Right atrium auricular region (tissue), 2 donors: ENCODE results near the gene SFT2D1. TPM values are rescaled to one million over a fixed set of nuclear protein-coding genes. Genes with fewer than 3 reads are reported as not detected.

Source experiments
- DNase-seq: peaks from one replicate; pipeline ENCODE4 v3.0.0-alpha.2; 2019; ENCODE audit warnings: low spot score
- H3K27ac ChIP-seq, 2 donors: fragments of 200-600 bp; sonication (generic); 1 replicate in 1 of 2; 2 replicates in 1 of 2; pipeline ENCODE4 v1.5.1; 2016 to 2019
- H3K27me3 ChIP-seq, 2 donors: fragments of 200-600 bp; sonication (generic); one replicate each; pipeline versions ENCODE4 v1.5.1 to v1.6.0; 2017 to 2019
- H3K36me3 ChIP-seq: fragments of 200-600 bp; sonication (generic); one replicate; pipeline ENCODE4 v1.5.1; 2016
- H3K4me1 ChIP-seq, 2 donors: fragments of 200-600 bp; sonication (generic); one replicate each; pipeline versions ENCODE4 v1.5.1 to v1.6.0; 2017 to 2019
- H3K4me3 ChIP-seq, 2 donors: fragments of 200-600 bp; sonication (generic); 1 replicate in 1 of 2; 2 replicates in 1 of 2; pipeline ENCODE4 v1.5.1; 2017 to 2019; ENCODE audit warnings: mild to moderate bottlenecking in 1 of 2, moderate library complexity in 1 of 2
- H3K9me3 ChIP-seq, 2 donors: fragments of 200-600 bp; sonication (generic); one replicate each; pipeline ENCODE4 v1.5.1; 2019
- CTCF ChIP-seq, 2 donors: fragments of 200-600 bp; sonication (generic); IDR thresholded peaks; one replicate each; pipeline ENCODE4 v1.5.1; 2019; ENCODE audit warnings: antibody characterized with exemption in 2 of 2
- total RNA-seq, 2 donors: library from RNA; depleted of rRNA; stranded (reverse); fragments of >200 nt; gene quantifications; one replicate each; pipeline ENCODE4 v1.1.0, GENCODE V29; 2016

The SFT2D1 gene
- total RNA-seq, 2 donors from 2014 or later = 29.4 TPM

- Histone ChIP-seq H3K36me3 (no peaks in the 10 kb centered on the region), H3K9me3 (no peaks in the 10 kb centered on the region), H3K27me3 (no peaks in the 10 kb centered on the region), H3K4me1 (peaks cover 0 to 41% of the 10 kb centered on the region in 2 donors), H3K27ac (no peak overlapping the region), H3K4me3 (no peak overlapping the region)
- DNase-seq = no peak
- no peak for TF ChIP-seq CTCF (IDR thresholded peaks at IDR 0.05)
These were observed 6.7 kb downstream of the SFT2D1 start for GRCh38 chr6:166335378-166336302.

GRCh38 chr6:166334878-166335277 is 7.5 kb downstream of the SFT2D1 start:
- TF ChIP-seq CTCF (IDR thresholded peaks at IDR 0.05) = no peak
- no peak overlapping the region for H3K4me3 ChIP-seq
- H3K4me1 ChIP-seq = peaks cover 0 to 40% of the 10 kb centered on the region in 2 donors
- H3K27ac ChIP-seq = no peak overlapping the region
- H3K36me3 ChIP-seq = no peaks in the 10 kb centered on the region
- DNase-seq = no peak
- H3K27me3 ChIP-seq = no peaks in the 10 kb centered on the region
- no peaks in the 10 kb centered on the region for H3K9me3 ChIP-seq

DNA sequence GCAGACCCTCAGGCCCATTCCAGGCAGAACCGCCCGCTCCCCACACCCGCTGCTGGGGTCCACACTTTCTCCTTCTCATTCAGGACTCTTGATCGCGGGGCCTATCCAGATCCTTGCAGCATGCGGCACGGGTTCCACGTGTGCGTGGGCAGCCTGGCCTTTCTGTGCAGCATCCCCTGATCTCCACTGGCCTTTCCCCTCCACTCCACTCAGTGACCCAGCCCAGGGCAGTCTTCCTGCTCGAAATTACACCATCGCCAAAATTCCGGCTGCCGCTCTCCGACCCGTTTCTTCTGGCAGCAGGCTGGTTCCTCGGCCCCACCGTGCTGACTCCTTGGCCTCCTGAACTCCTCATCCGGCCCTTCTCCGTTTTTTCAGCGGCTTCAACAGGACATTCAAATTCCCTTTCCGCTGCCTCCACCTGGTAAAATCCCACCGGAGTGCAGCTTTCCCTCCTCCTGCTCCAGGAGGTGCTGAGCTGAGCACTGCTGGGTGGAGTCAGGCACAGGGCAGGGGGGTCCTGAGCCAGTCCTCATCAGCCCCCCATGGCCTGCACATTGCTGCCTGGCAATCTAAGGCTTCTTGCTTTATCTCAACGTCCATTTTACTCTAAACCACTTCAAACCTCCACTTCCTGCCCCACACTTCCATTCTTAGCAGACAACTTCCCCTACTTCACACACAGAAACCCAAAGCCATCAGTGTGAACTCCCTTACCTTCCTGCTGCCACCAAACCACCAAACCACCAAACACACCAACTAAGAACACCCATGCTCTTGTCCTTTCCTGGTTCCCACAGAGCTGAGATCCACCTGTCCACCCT is 9.0 kb downstream of the SFT2D1 start:
- no peak overlapping the region for H3K4me3 ChIP-seq
- peaks cover 0 to 25% of the 10 kb centered on the region in 2 donors for H3K4me1 ChIP-seq
- no peak for TF ChIP-seq CTCF (IDR thresholded peaks at IDR 0.05)
- no peak for DNase-seq
- no peaks in the 10 kb centered on the region for H3K9me3 ChIP-seq
- peaks cover 7% of the 10 kb centered on the region for H3K36me3 ChIP-seq
- no peak overlapping the region for H3K27ac ChIP-seq
- H3K27me3 ChIP-seq = no peaks in the 10 kb centered on the region

- DNase-seq = no peak
- Histone ChIP-seq H3K9me3 (no peaks in the 10 kb centered on the region), H3K27ac (no peak overlapping the region), H3K36me3 (peaks cover 19% of the 10 kb centered on the region), H3K4me1 (peaks cover 0 to 20% of the 10 kb centered on the region in 2 donors), H3K27me3 (no peaks in the 10 kb centered on the region), H3K4me3 (no peak overlapping the region)
- no peak for TF ChIP-seq CTCF (IDR thresholded peaks at IDR 0.05)
These were observed 10.6 kb downstream of the SFT2D1 start for GRCh38 chr6:166331503-166332415.

DNA sequence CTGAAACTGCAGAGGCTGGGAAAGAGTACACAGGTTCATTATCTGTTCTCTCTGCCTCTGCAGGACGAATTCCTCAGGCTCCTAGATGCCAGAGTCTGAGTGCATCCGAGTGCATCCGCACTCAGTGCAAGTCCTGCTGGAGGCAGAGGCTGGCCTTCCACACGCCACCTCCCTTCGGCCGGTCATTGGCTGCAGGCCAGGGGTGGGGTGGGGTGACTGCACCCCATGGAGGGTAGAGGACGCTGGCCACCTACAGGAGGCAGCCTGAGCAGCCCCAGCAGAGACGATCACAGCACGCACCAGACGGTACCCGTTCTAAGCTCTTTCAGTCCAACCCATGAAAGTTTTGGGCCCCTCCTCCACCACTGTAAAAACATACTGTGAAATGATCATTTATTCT is 11.7 kb downstream of the SFT2D1 start:
- no peak for TF ChIP-seq CTCF (IDR thresholded peaks at IDR 0.05)

More for the DNA sequence above, 11.7 kb downstream of the SFT2D1 start:
- Histone ChIP-seq H3K36me3 (peaks cover 19% of the 10 kb centered on the region), H3K9me3 (no peaks in the 10 kb centered on the region), H3K4me3 (no peak overlapping the region), H3K4me1 (peaks cover 0 to 21% of the 10 kb centered on the region in 2 donors), H3K27me3 (no peaks in the 10 kb centered on the region), H3K27ac (no peak overlapping the region)
- DNase-seq = no peak
